Esophagus squamous epithelium (tissue), 5 donors: ENCODE results near the gene STX1A. TPM values are rescaled to one million over a fixed set of nuclear protein-coding genes. Genes with fewer than 3 reads are reported as not detected.
"Not testable (repeated sequence)": the region's sequence is repeated elsewhere in the genome, so short reads cannot be mapped to it uniquely, and the experiment has no call there.

Source experiments
- DNase-seq: peaks from one replicate; lab custom pipeline; 2025; lab: John Stamatoyannopoulos, UW
- H3K27ac ChIP-seq, 4 donors: fragments of 200-600 bp; sonication (generic); one replicate each; pipeline ENCODE4 v1.5.1; 2016 to 2019; ENCODE audit warnings: mild to moderate bottlenecking in 1 of 4
- H3K27me3 ChIP-seq, 4 donors: fragments of 200-600 bp; sonication (generic); 1 replicate in 3 of 4; 2 replicates in 1 of 4; pipeline versions ENCODE4 v1.5.1 to v1.6.0; 2017 to 2021; ENCODE audit warnings: antibody characterized with exemption in 1 of 4
- H3K36me3 ChIP-seq, 3 donors: fragments of 200-600 bp; sonication (generic); one replicate each; pipeline ENCODE4 v1.5.1; 2016 to 2019
- H3K4me1 ChIP-seq, 3 donors: fragments of 200-600 bp; sonication (generic); one replicate each; pipeline ENCODE4 v1.5.1; 2017 to 2019
- H3K4me3 ChIP-seq, 4 donors: fragments of 200-600 bp; sonication (generic); 1 replicate in 3 of 4; 2 replicates in 1 of 4; pipeline ENCODE4 v1.5.1; 2016 to 2019; ENCODE audit warnings: mild to moderate bottlenecking in 2 of 4, moderate library complexity in 1 of 4
- H3K9me3 ChIP-seq, 3 donors: fragments of 200-600 bp; sonication (generic); one replicate each; pipeline ENCODE4 v1.5.1; 2016 to 2019
- POLR2A ChIP-seq, 4 donors: fragments of 450-650 bp; IDR thresholded peaks; one replicate each; pipeline ENCODE4 v1.6.1; 2017; ENCODE audit warnings: antibody characterized with exemption in 4 of 4, mild to moderate bottlenecking in 4 of 4, moderate library complexity in 3 of 4
- WGBS, 2 donors: methylation state at CpG; one replicate each; pipeline ENCODE4 v1.1.5; 2018; 5-methylcytosine and 5-hydroxymethylcytosine counted together
- intact Hi-C: fragments of 100-400 bp; cut with DNase I; formaldehyde crosslinking; loops from one replicate; pipeline ENCODE4 v1.15.0; 2022
- total RNA-seq, 4 donors: library from RNA; depleted of rRNA; stranded (reverse); fragments of >200 nt; gene quantifications; one replicate each; pipeline ENCODE4 v1.1.0, GENCODE V29; 2016
- TF ChIP-seq, protein P1 (sequence below), 6 experiments: fragments of 450-650 bp in 4 of 6; fragments of 200-600 bp in 2 of 6; sonication (generic) in 2 of 6; IDR thresholded peaks; one replicate each; pipeline ENCODE4 v1.5.1; 2016 to 2019; ENCODE audit warnings: antibody characterized with exemption in 6 of 6, mild to moderate bottlenecking in 4 of 6, moderate library complexity in 4 of 6
- donor health status: DM: yes; HTN: yes; CAD: no.

STX1A gene
- total RNA-seq, 4 donors from 2014 or later = 0.94 to 4.0 (median 1.8) TPM

- intact Hi-C loops = loop anchor here (5.0 to 10.0 kb wide), 2 partner anchors 54 to 121 kb away; no protein-coding TSS in a partner anchor
- 51 to 68% methylated on average over 5 of the region's 5 CpGs for WGBS, 2 donors
- peaks cover 0 to 26% (median 0%) of the 10 kb centered on the region in 4 donors for H3K27me3 ChIP-seq
- TF ChIP-seq, protein P1, sequence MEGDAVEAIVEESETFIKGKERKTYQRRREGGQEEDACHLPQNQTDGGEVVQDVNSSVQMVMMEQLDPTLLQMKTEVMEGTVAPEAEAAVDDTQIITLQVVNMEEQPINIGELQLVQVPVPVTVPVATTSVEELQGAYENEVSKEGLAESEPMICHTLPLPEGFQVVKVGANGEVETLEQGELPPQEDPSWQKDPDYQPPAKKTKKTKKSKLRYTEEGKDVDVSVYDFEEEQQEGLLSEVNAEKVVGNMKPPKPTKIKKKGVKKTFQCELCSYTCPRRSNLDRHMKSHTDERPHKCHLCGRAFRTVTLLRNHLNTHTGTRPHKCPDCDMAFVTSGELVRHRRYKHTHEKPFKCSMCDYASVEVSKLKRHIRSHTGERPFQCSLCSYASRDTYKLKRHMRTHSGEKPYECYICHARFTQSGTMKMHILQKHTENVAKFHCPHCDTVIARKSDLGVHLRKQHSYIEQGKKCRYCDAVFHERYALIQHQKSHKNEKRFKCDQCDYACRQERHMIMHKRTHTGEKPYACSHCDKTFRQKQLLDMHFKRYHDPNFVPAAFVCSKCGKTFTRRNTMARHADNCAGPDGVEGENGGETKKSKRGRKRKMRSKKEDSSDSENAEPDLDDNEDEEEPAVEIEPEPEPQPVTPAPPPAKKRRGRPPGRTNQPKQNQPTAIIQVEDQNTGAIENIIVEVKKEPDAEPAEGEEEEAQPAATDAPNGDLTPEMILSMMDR (IDR thresholded peaks at IDR 0.05) = no peak
- no peak for TF ChIP-seq POLR2A (IDR thresholded peaks at IDR 0.05)
- no peaks in the 10 kb centered on the region for H3K36me3 ChIP-seq
- DNase-seq = no peak
- H3K27ac ChIP-seq = no peak overlapping the region
- peaks cover 0 to 3% (median 0%) of the 10 kb centered on the region in 3 donors for H3K4me1 ChIP-seq
- H3K9me3 ChIP-seq = no peaks in the 10 kb centered on the region
- no peak overlapping the region for H3K4me3 ChIP-seq
Measured at GRCh38 chr7:73728551-73728950, 9.1 kb upstream of the STX1A start.

DNA sequence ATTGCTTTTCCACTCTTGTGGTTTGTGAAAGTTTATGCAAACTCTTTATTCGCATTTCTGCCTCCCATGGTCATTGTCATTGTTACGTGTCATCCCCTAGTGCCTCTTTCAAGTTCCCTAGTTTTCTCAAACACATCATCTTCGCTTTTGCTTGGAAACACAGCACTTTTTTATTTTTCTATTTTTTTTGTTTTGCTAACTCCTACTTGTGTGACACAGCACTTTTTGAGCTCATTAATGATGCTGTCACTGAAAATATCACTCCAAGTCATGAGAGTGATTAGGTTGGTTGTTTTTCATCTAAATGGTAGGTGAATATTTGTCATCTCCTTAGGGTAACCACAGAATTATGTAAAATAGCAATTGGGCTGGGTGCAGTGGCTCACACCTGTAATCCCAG is 8.5 kb upstream of the STX1A start:
- intact Hi-C loops = loop anchor here (5.0 to 10.0 kb wide), 2 partner anchors 53 to 121 kb away; no protein-coding TSS in a partner anchor

GRCh38 chr7:73726083-73726466 is 6.6 kb upstream of the STX1A start:
- Histone ChIP-seq H3K36me3 (no peaks in the 10 kb centered on the region), H3K27ac (no peak overlapping the region), H3K4me1 (peaks cover 0 to 16% (median 2%) of the 10 kb centered on the region in 3 donors), H3K9me3 (no peaks in the 10 kb centered on the region), H3K27me3 (peaks cover 0 to 26% (median 0%) of the 10 kb centered on the region in 4 donors), H3K4me3 (no peak overlapping the region)
- no peak for TF ChIP-seq POLR2A (IDR thresholded peaks at IDR 0.05)
- TF ChIP-seq, protein P1 (IDR thresholded peaks at IDR 0.05) = no peak
- WGBS, 2 donors = 38 to 50% methylated on average over 1 of the region's 1 CpG
- intact Hi-C loops = loop anchor here (5.0 to 10.0 kb wide), 2 partner anchors 51 to 119 kb away; no protein-coding TSS in a partner anchor
- DNase-seq = no peak

More for the DNA sequence above, 8.5 kb upstream of the STX1A start:
- TF ChIP-seq, protein P1 (IDR thresholded peaks at IDR 0.05) = no peak
- TF ChIP-seq POLR2A (IDR thresholded peaks at IDR 0.05) = no peak
- no peak for DNase-seq
- Histone ChIP-seq H3K4me3 (no peak overlapping the region), H3K9me3 (no peaks in the 10 kb centered on the region), H3K4me1 (peaks cover 0 to 3% (median 0%) of the 10 kb centered on the region in 3 donors), H3K27ac (no peak overlapping the region), H3K36me3 (no peaks in the 10 kb centered on the region), H3K27me3 (peaks cover 0 to 26% (median 0%) of the 10 kb centered on the region in 4 donors)
- 61 to 73% methylated on average over 3 of the region's 3 CpGs for WGBS, 2 donors

GRCh38 chr7:73723813-73724212 is 4.3 kb upstream of the STX1A start:
- TF ChIP-seq, protein P1 (IDR thresholded peaks at IDR 0.05) = no peak
- TF ChIP-seq POLR2A (IDR thresholded peaks at IDR 0.05) = no peak
- Histone ChIP-seq H3K27me3 (peaks cover 0 to 27% (median 0%) of the 10 kb centered on the region in 4 donors), H3K9me3 (no peaks in the 10 kb centered on the region), H3K4me1 (peaks cover 9 to 28% (median 11%) of the 10 kb centered on the region in 3 donors), H3K27ac (no peak overlapping the region), H3K36me3 (no peaks in the 10 kb centered on the region), H3K4me3 (no peak overlapping the region)
- WGBS, 2 donors = 77 to 80% methylated on average over 2 to 3 of the region's 3 CpGs
- no peak for DNase-seq
- intact Hi-C loops = loop anchor here (10.0 kb wide), 1 partner anchor 49 kb away; no protein-coding TSS in a partner anchor

- Histone ChIP-seq H3K4me1 (peaks cover 20 to 38% (median 22%) of the 10 kb centered on the region in 3 donors), H3K27ac (no peak overlapping the region), H3K36me3 (no peaks in the 10 kb centered on the region), H3K9me3 (no peaks in the 10 kb centered on the region), H3K4me3 (no peak overlapping the region), H3K27me3 (peaks cover 0 to 25% (median 0%) of the 10 kb centered on the region in 4 donors)
- intact Hi-C loops = loop anchor here (10.0 kb wide), 1 partner anchor 48 kb away; no protein-coding TSS in a partner anchor
- WGBS, 2 donors = 64 to 70% methylated on average over 6 of the region's 6 CpGs
- TF ChIP-seq POLR2A (IDR thresholded peaks at IDR 0.05) = no peak
- TF ChIP-seq, protein P1 (IDR thresholded peaks at IDR 0.05) = no peak
- no peak for DNase-seq
Measured at GRCh38 chr7:73722785-73723184, 3.3 kb upstream of the STX1A start.

DNA sequence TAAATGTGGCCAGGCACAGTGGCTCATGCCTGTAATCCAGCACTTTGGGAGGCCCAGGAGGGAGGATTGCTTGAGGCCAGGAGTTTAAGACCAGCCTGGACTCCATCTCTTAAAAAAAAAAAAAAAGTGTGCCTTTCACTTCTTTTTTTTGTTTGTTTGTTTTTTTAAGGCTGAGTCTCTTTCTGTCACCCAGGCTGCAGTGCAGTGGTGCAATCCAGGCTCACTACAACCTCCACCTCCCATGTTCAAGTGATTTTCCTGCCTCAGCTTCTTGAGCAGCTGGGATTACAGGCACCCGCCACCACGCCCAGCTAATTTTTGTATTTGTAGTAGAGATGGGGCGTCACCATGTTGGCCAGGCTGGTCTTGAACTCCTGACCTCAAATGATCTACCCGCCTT is 2.7 kb upstream of the STX1A start:
- Histone ChIP-seq H3K27me3 (peaks cover 0 to 20% (median 0%) of the 10 kb centered on the region in 4 donors), H3K4me1 (peaks cover 26 to 44% (median 26%) of the 10 kb centered on the region in 3 donors)
- intact Hi-C loops = loop anchor here (10.0 kb wide), 1 partner anchor 47 kb away; no protein-coding TSS in a partner anchor
- H3K36me3 ChIP-seq, DNase-seq, H3K27ac ChIP-seq, H3K4me3 ChIP-seq, H3K9me3 ChIP-seq: not testable (repeated sequence)
- 44 to 59% methylated on average over 4 of the region's 4 CpGs for WGBS, 2 donors
